ENCODE results near the gene ENHO. TPM values are rescaled to one million over a fixed set of nuclear protein-coding genes. Genes with fewer than 3 reads are reported as not detected.
A peak's percentile ranks its signal among the peaks of the same experiment; 100 is the strongest.

ENHO gene
- total RNA-seq, 4 donors from 2014 or later, result 0.50 to 2.0 (median 1.1) TPM; not detected in 1

GRCh38 chr9:34559624-34560455 lies 37.0 kb upstream of the ENHO start:
- Histone ChIP-seq H3K36me3 (no peaks in the 10 kb centered on the region), H3K27me3 (peaks cover 0 to 54% (median 3%) of the 10 kb centered on the region in 4 donors), H3K4me1 (peaks cover 9 to 22% (median 15%) of the 10 kb centered on the region in 4 donors), H3K9me3 (no peaks in the 10 kb centered on the region), H3K4me3 (peak overlapping the region in 1 of 4 donors; percentile 26), H3K27ac (replicated peaks in 1 of 4) (peak overlapping the region in 1 of 4 donors; percentile 44)
- WGBS, result 21% methylated on average over 7 of the region's 21 CpGs
- TF ChIP-seq POLR2AphosphoS5 (IDR thresholded peaks at IDR 0.05) (no peak), CTCF (IDR thresholded peaks at IDR 0.05) (no peak), POLR2A (IDR thresholded peaks at IDR 0.05; ENCODE audit: low read depth) (no peak), EP300 (IDR thresholded peaks at IDR 0.05) (no peak)
- intact Hi-C loops (cut with DNase I), result no loop called here
- DNase-seq (ENCODE audit: extremely low spot score), result no peak

GRCh38 chr9:34558919-34559623 lies 36.3 kb upstream of the ENHO start:
- no peaks in the 10 kb centered on the region for H3K9me3 ChIP-seq
- TF ChIP-seq CTCF (IDR thresholded peaks at IDR 0.05) (no peak), POLR2AphosphoS5 (IDR thresholded peaks at IDR 0.05) (no peak)
- H3K4me1 ChIP-seq, result peaks cover 9 to 22% (median 15%) of the 10 kb centered on the region in 4 donors
- H3K27ac ChIP-seq (replicated peaks in 1 of 4), result peak overlapping the region in 1 of 4 donors; percentile 44
- intact Hi-C loops (cut with DNase I), result no loop called here
- no peaks in the 10 kb centered on the region for H3K36me3 ChIP-seq
- H3K4me3 ChIP-seq, result peak overlapping the region in 1 of 4 donors; percentile 26
- WGBS, result 59% methylated on average over 14 of the region's 17 CpGs
- peaks cover 0 to 48% (median 3%) of the 10 kb centered on the region in 4 donors for H3K27me3 ChIP-seq
- DNase-seq (ENCODE audit: extremely low spot score), result no peak

GRCh38 chr9:34558364-34558763 lies 35.6 kb upstream of the ENHO start:
- 87% methylated on average over 9 of the region's 9 CpGs for WGBS
- no peak overlapping the region for H3K27ac ChIP-seq (replicated peaks in 1 of 4)
- no peak overlapping the region for H3K4me3 ChIP-seq
- peaks cover 0 to 51% (median 3%) of the 10 kb centered on the region in 4 donors for H3K27me3 ChIP-seq
- H3K9me3 ChIP-seq, result no peaks in the 10 kb centered on the region
- peaks cover 9 to 22% (median 15%) of the 10 kb centered on the region in 4 donors for H3K4me1 ChIP-seq
- no peak for DNase-seq (ENCODE audit: extremely low spot score)
- TF ChIP-seq POLR2A (IDR thresholded peaks at IDR 0.05; ENCODE audit: low read depth) (no peak), CTCF (IDR thresholded peaks at IDR 0.05) (no peak), EP300 (IDR thresholded peaks at IDR 0.05) (no peak), POLR2AphosphoS5 (IDR thresholded peaks at IDR 0.05) (no peak)
- no peaks in the 10 kb centered on the region for H3K36me3 ChIP-seq
- intact Hi-C loops (cut with DNase I), result no loop called here

- H3K27ac ChIP-seq (replicated peaks in 1 of 4), result no peak overlapping the region
- no peak overlapping the region for H3K4me3 ChIP-seq
- H3K36me3 ChIP-seq, result no peaks in the 10 kb centered on the region
- H3K27me3 ChIP-seq, result peaks cover 0 to 52% (median 3%) of the 10 kb centered on the region in 4 donors
- H3K9me3 ChIP-seq, result no peaks in the 10 kb centered on the region
- TF ChIP-seq POLR2A (IDR thresholded peaks at IDR 0.05; ENCODE audit: low read depth) (no peak), EP300 (IDR thresholded peaks at IDR 0.05) (no peak), CTCF (IDR thresholded peaks at IDR 0.05) (no peak), POLR2AphosphoS5 (IDR thresholded peaks at IDR 0.05) (no peak)
- intact Hi-C loops (cut with DNase I), result no loop called here
- WGBS, result 72% methylated on average over 16 of the region's 19 CpGs
- DNase-seq (ENCODE audit: extremely low spot score), result no peak
- H3K4me1 ChIP-seq, result peaks cover 9 to 22% (median 15%) of the 10 kb centered on the region in 4 donors
Measured at GRCh38 chr9:34557426-34558321, 34.9 kb upstream of the ENHO start.

All from esophagus muscularis mucosa (tissue), 4 donors.